Inferior parietal cortex (tissue), 1 donor: ENCODE results near the gene TBCK.
"Not testable (repeated sequence)": the region's sequence is repeated elsewhere in the genome, so short reads cannot be mapped to it uniquely, and the experiment has no call there.

ENCODE experiments used
- DNase-seq: peaks from one replicate; pipeline ENCODE4 v3.0.0-alpha.2; 2016; ENCODE audit errors: extremely low spot score

The TBCK gene

DNA sequence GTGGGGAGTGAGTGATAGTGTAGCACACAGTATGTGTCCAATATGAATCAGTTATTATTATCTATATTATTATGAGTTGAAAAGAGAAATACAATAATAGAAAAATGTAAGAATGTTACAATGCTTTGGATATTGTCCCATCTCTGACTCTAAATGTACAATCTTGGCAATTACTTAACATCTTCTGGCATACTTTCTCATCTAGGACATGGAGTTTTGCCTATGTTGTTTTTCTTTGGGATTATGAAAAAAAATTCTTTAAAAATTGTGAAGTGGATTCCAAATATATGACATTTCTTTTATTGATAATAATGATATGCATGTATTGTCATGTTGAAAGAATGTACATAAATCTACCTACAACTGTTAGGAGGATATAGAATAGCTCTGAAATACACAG is 84.1 kb downstream of the TBCK start:
- DNase-seq = no peak

DNA sequence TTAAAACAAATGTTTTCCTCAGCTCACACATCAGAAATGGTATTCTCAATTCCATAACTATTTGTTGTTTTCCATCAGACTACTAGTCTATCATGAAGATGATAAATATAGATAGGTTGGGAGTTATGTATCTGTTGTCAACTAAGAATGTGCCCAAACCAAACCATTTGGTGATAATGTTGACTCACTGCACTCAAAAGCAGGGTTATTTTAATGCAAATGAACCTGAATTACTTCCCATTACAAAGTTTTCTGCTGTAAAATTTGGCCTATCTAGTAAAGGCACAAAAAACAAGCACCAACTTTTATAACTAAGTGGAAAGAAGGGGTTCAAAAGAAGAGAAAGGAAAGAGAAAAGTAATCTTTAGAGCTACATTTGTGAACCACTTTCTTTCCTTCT is 93.5 kb downstream of the TBCK start:
- DNase-seq = no peak

DNA sequence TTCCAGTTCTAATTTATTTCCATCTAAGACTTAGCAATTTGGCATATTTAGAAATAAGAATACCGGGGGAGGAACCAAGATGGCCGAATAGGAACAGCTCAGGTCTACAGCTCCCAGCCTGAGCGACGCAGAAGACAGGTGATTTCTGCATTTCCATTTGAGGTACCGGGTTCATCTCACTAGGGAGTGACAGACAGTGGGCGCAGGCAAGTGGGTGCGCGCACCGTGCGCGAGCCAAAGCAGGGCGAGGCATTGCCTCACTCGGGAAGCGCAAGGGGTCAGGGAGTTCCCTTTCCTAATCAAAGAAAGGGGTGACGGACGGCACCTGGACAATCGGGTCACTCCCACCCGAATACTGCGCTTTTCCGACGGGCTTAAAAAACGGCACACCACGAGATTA is 102.7 kb downstream of the TBCK start:
- DNase-seq = not testable (repeated sequence)

DNA sequence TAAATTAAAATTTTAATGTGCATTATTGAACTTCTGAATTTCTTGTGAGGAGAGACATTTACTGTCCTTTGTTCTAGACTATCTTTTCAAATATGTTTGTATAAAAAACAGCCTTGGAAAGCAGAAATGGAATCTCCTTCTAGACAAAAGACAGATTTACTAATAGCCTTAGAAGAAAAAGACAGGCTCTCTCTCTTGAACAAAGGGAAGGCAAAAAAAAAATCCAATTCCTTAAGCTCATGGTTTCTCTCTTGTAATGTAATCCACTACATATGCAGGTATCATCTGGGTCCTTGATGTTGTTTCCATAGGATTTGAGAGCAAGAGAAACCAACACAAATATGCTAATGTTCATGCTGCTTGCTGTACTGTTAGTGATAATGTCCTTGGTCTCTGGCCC is 106.0 kb downstream of the TBCK start:
- no peak for DNase-seq

DNA sequence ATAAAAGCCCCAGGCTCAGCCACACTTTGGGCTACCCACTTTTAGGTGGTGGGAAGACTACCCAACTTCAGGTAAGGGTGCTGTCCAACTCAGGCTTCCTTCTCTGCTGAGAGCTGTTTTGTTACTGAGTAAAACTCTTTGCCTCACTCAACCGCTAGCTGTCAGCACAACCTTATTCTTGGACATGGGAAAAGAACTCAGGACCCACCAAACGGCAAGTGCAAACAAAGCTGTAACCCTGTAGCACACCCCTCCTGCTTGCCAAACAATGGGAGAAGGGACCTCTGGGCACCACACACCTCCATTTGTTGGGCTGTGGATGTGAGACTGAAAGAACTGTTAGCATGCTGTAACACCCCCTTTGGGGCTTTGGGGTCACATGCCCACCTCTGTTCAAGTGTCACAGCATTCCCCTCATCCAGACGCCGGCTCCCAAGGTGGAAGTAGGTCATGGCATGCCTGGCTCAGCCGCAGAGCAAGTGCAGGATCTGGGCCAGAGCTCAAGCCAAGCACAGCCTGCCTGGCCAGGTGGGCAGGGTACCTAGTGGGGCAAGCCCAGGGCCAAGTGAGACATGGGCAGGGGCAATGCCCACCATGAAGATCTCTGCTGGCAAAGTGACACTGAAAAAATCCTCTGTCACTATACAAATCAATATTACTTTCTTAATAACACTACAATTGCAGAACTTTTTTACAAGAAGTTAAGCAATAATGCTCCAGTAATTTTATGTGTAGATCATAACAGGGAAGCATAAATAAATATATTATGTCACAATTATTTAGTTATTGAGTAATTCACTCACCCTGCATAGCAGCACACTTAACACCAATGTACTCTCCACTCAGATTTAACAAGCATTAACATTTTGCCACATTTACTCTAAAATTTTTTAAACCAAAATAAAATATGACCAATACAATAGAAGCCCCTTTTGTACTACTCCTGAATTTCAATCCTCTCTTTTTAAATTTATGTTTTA is 107.2 kb downstream of the TBCK start:
- no peak for DNase-seq

DNA sequence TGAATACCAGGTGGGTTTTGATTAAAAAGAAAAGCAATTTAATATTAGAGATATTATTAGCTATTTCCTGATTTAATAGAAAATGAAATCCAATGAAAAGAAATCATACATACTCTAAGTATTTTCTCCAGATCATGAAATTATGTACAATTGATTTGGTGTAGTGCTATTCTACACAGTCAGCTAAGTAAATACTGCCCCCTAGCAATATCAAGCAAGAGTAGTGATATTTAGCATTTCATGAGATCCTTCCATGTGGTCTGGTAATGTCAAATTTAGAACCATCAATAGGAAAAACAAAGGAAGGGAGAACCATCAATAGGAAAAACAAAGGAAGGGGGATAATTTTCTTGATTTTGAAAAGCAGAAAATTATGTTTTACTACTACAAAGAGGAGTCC is 114.6 kb downstream of the TBCK start:
- peak; percentile 47 for DNase-seq

DNA sequence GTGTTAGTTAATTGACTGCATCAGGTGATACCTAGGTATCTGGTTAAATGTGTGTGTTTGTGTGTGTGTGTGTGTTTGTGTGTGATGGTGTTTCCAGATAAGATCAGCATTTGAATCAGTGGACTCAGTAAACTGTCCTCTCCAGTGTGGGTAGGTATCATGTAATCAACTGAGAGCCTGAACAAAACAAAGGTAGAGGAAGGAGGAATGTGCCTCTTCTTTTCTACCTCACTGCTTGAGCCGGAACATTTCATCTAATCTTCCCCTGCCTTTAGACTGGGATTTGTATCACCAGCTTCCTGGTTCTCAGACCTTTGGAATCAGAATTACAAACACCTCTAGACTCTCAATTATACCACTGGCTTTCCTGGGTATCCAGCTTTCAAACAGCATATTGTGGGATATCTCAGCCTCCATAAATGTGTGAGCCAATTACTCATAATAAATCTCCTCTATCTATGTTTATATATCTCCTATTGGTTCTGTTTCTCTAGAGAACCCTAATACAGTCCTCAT is 120.5 kb downstream of the TBCK start:
- no peak for DNase-seq

DNA sequence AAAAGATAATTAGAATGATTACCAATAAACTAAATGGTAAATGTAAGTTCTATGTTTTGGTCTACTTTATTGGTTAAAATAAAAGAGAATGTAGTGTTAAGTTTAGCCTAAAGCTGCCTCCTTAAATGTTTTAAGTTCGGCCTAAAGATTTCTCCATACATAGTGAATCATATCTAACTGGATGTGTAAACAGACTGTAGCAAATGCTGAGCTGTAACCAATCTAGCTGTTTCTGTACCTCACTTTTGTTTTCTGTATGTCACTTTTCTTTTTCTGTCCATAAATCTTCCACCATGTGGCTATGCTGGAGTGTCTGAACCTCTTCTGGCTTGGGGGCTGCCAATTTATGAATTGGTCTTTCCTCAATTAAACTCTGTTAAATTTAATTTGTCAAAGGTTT is 121.2 kb downstream of the TBCK start:
- no peak for DNase-seq

DNA sequence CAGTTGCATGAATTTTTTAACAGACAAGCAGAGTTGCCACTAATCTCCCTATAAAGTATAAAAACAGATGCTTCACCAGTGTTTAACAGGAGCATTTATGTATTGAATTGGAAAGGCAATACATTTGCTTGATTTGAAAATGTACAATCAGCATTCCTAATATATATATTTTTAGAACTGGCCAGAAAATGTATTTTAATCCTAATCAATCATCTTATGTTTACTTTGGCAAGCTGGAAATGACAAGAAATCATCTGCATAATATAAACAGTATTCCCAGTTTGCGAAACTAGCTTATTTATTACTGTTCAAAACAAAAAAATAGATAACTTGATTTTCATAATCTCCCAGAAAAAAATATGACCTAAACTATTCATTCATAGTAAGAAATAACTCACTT is 123.9 kb downstream of the TBCK start:
- no peak for DNase-seq

DNA sequence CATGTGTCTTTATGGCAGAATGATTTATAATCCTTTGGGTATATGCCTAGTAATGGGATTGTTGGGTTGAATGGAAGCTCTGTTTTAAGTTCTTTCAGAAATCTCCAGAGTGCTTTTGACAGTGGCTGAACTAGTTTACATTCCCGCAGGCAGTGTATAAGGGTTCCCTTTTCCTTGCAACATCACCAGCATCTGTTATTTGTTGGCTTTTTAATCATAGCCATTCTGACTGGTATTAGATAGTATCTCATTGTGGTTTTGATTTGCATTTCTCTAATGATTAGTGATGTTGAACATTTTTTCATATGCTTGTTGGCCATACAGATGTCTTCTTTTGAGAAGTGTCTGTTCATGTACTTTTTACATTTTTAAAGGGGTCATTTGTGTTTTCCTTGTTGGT is 129.8 kb downstream of the TBCK start:
- DNase-seq = no peak

DNA sequence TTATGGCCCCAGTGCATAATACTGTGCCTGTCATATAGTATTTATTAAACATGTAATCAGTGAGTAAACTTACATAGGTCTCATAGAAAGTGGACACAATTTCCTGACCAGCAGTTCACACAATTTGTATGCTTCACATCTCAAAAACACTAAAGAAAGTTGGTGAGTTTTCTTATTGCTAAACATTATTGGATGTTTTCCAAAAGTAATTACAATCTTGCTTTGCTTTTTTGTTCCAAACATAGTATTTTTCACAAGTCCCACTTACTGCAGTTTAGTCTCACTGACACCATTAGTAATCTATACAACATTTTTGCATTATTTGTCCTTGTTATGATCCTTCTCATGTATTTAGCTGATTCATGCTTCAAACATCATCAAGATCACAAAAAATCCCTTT is 132.5 kb downstream of the TBCK start:
- DNase-seq = no peak

DNA sequence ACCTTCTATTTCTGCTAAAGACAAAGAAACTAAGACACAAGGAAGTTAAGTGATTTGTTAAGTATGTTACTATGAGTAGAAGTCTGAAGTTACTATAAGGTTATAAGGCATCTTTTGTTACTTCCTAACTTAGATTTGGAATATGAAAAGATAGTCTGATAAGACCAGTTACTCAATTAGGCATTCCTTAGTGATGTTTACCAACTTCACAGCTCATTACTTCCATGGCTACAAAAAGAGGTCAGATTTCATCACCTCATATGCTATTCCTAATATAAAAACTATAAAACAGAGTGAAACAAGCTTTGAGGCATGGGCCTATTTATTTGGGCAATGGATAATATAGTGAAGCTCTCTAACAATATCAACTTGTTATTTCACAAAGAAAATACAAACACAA is 143.1 kb downstream of the TBCK start:
- no peak for DNase-seq

DNA sequence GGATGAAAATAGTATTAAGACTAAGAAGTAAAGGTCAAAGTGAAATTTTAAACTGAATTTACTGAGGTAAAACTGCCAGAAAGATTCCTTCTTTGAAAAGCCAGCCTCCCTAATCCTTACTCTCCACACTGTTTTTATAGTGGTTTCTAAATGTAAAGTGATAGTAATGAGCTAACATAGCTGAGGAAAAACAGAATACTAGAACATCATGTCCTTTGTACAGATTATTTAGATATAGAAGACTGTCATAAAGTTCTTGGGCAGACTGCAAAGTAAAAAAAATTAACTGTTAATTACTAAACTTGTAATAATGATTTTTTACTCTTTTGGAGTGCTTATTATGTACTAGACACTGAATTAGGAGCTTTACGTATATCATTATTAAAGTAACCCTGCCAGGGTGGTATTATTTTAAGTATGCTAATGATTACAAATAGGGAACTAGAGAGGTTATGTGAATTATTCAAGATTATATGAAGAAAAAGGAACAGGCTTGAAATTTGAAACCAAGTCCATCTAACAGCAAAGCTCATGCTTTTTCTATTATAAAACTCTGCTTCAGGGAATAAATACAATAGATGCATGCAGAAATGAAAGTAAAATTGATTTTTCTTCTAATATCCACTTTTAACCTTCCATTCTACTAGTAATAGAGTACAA is 150.5 kb downstream of the TBCK start:
- DNase-seq = no peak

DNA sequence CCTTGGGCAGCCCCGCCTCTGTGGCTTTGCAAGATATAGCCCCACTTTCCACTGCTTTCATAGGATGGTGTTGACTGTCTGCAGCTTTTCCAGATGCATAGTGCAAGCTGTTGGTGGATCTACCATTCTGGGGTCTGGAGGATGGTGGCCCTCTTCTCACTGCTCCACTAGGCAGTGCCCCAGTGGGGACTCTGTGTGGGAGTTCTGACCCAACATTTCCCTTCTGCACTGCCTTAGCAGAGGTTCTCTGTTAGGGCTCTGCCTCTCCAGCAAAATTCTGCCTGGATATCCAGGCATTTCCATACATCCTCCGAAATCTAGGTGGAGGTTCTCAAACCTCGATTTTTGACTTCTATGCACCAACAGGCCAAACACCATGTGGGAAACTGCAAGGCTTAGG is 153.7 kb downstream of the TBCK start:
- no peak for DNase-seq

DNA sequence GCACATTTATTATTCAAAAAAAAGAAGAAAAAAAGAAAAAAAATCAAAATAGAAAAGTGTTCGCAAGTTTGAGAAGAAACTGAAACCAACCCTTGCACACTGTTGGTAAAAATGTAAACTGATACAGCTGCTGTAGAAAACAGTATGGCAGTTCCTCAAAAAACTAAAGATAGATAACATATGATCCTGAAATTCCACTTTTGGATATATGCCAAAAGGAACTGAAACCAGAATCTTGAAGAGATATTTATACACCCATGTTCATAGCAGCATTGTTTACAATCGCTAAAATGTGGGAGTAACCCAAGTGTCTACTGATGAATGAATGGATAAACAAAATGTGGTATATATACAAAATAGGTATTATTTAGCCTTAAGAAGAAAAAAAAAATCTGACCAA is 155.4 kb downstream of the TBCK start:
- no peak for DNase-seq

DNA sequence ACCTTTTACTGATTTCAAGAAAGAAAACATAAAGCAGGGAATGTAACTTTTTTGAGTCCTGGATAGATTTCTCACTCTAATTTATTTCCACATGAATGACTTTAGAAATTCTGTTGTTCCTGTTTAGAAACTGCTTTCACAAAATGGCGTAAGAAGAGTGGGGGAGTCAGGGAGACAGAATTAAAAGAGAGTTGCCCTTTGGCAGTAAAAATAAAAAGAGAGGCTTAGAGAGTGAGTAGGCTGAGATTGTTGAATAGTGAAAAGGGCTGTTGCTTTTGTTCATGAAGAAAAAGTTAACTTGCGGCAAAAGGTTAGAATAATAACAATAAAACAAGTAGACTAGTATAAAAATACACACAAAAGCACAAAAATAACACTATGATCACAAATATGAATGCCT is 166.1 kb downstream of the TBCK start:
- no peak for DNase-seq

DNA sequence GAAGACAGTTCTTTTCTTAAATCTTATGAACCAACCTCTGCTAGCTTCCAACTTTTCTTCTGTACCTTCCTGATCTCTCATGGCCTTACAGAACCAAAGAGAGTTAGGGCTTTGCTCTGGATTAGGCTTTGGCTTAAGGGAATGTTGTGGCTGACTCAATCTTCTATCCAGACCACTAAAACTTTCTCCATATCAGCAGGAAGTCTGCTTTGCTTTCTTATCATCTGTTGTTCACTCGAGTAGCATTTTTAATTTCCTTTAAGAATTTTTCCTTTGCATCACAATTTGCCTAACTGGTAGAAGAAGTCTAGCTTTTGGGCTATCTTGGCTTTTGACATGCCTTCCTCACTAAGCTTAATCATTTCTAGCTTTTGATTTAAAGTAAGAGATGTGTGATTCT is 167.0 kb downstream of the TBCK start:
- no peak for DNase-seq

DNA sequence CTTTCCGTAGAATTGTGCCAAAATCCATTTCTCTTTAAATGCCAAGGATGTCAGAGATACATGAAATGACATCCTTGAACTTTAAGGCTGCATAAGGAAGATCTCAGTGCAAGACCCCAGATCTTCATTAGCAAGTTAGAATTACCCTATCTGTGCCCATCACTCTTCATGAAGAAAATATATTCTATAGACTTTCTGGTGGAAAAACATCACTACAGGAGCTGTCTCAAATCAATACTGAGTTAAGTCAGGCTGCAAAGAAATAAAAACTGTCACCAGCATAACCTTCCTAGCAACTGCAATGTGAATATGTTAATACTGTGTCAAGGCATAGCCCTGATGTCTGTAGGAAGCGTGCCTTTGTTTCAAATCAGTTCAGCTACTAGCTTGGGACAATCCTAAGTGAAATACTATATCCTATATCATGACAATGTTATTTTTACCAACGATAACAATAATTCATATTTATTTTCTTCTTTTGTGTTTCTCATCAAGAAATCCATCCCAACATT is 173.3 kb downstream of the TBCK start:
- DNase-seq = peak; percentile 14

DNA sequence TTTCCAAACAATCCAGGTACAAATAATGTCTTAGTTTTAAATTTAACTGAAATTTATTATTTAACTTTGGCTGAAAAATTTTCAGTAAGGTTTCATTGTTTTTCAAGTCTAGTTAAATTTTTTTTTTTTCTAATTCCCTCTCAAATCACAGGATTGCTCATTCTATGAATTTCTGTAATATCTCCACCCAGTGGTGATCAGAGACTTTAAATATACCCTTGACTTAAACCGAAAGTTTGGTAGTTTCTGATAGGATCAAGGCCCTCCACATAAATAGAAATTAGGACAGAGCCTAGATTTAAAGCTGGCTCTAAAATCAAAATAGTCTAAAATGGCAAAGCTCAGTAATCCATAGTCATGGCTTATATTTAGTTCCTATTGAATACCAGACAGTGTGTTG is 175.4 kb downstream of the TBCK start:
- no peak for DNase-seq

DNA sequence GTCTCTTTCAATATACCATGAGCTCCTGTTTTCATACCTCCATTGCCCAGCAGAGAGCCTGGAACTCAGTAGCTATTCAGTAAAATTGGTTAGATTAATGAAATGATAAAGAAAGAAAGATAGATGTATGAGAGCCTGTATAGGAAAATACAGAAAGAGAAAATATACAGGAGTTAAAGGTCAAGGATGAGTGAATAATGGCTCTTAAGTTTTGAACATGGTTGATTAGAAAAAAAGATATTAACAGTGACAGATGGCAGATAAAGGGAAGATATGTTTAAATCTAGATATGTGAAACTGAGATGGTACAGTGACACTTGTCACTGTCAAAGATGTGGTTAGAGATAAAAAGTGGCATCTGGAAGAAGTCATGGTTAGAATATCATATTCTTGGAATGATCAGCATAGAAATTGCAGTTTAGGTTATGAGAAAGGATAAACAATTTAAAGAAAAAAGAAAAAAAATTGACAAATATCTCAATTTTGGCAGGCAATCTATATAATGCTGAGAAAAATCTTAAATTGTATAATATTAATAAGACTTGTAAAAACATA is 179.2 kb downstream of the TBCK start:
- DNase-seq = no peak

DNA sequence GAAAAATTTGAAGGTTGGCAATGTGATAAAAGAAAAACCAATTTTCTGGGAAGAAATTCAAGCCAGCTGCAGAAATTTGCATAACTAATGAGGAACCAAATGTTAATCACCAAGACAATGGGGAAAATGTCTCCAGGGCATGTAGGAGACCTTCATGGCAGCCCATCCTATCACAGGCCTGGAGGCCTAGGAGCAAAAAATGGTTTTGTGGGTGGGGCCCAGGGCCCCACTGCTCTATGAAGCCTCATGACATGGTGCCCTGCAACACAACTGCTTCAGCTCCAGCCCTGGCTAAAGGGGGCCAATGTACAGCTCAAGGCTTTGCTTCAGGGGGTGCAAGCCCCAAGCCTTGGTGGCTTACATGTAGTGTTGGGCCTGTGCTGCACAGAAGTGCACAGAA is 184.0 kb downstream of the TBCK start:
- no peak for DNase-seq

DNA sequence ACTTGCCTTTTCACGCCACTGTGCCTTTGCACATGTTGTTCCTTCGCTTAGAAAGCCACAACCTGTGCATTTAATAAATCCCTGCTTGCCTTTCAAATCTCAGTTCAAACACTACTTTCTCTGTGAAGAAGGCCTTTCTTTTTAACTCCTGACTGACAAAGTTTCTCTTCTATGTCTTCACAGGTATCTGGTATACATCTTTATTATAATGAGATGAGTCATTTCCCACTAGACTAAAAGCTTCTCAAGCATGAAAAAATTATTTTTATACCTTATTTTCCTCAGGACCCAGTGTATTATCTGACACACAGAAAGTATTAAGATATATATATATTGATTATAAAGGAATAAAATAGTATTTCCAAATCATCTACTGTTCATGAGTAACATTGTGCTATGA is 189.9 kb downstream of the TBCK start:
- no peak for DNase-seq
